ENCODE data around the gene GRHPR. TPM values are rescaled to one million over a fixed set of nuclear protein-coding genes. Genes with fewer than 3 reads are reported as not detected.

GRHPR gene
- total and polyA plus RNA-seq, 10 of the 15 experiments (the other 5 are each of a cell fraction or from before 2014, with no cell fraction given): 52.4 to 194 (median 126) TPM

- TF ChIP-seq ELK1 (IDR thresholded peaks at IDR 0.05; ENCODE audit: low read depth, low read length) (no peak), MLLT1 (IDR thresholded peaks at IDR 0.05) (no peak; the same call in 1 of the 2 replicates), RUNX3 (IDR thresholded peaks at IDR 0.05; ENCODE audit: low read length) (peak; percentile 42; the same call in 1 of the 2 replicates), ETV6 (conservative IDR thresholded peaks at IDR 0.05 in 1 of 2, IDR thresholded peaks at IDR 0.05 in 1 of 2; ENCODE audit: borderline replicate concordance in 1 of 2, low read depth in 1 of 2) (peak in 1 of 2 experiments; percentile 63; a peak in 1 of 4 replicates), ZNF274 (IDR thresholded peaks at IDR 0.05; ENCODE audit: insufficient read depth, insufficient read length) (no peak), CUX1 (IDR thresholded peaks at IDR 0.05; ENCODE audit: insufficient replicate concordance, low read depth, low read length) (no peak), YY1 (IDR thresholded peaks at IDR 0.05; ENCODE audit: low read depth, low read length) (peak; percentile 71; the same call in 1 of the 2 replicates), SP1 (IDR thresholded peaks at IDR 0.05; ENCODE audit: low read depth, low read length) (no peak), KLF5 (IDR thresholded peaks at IDR 0.05; ENCODE audit: partially characterized antibody) (no peak), BCL3 (IDR thresholded peaks at IDR 0.05; ENCODE audit: borderline replicate concordance, insufficient read depth, low read depth, low read length, poor library complexity, severe bottlenecking) (no peak), FOXK2 (IDR thresholded peaks at IDR 0.05) (no peak), STAT1 (conservative IDR thresholded peaks at IDR 0.05) (no peak), HDAC2 (IDR thresholded peaks at IDR 0.05) (no peak), CREM (IDR thresholded peaks at IDR 0.05; ENCODE audit: low read depth) (peak; percentile 62), TCF7 (IDR thresholded peaks at IDR 0.05; ENCODE audit: borderline replicate concordance) (no peak), ZBTB11 (CRISPR knock-in tag; IDR thresholded peaks at IDR 0.05) (no peak), GATAD2B (conservative IDR thresholded peaks at IDR 0.05; ENCODE audit: low read depth) (no peak), EP300 (IDR thresholded peaks at IDR 0.05; ENCODE audit: borderline replicate concordance in 1 of 2, control insufficient read depth in 1 of 2, low read depth in 2 of 2, low read length in 2 of 2) (no peak)
Observed at GRCh38 chr9:37390759-37391158, 31.7 kb upstream of the GRHPR start (continued).

Data from GM12878 (cell line).